OCI-LY7 (cell line): ENCODE measurements around the gene ERO1A. TPM values are rescaled to one million over a fixed set of nuclear protein-coding genes. Genes with fewer than 3 reads are reported as not detected.

Source experiments
- BruUV-seq: library from RNA; stranded (reverse); fragments of 400-500 nt; replicated peaks from 2 replicates; lab custom pipeline; 2021; lab: Mats Ljungman, UMichigan
- CTCF ChIA-PET: fragments of 300-600 bp; sonication (Branson Sonifier 250); formaldehyde crosslinking; loops from one replicate; lab custom pipeline; 2022; ENCODE audit warnings: antibody characterized with exemption; ENCODE audit not compliant: unreplicated experiment; lab: Charles Lee
- POLR2A ChIA-PET: fragments of 300-600 bp; sonication (Branson Sonifier 250); formaldehyde crosslinking; loops from one replicate; lab custom pipeline; 2022; ENCODE audit warnings: antibody characterized with exemption; lab: Charles Lee
- DNase-seq: peaks from one replicate; pipeline ENCODE4 v3.0.0-alpha.2; 2015; ENCODE audit warnings: low spot score
- H2AFZ ChIP-seq: fragments of 200-600 bp; sonication (generic), shearing (Covaris generic); 2 replicates; pipeline ENCODE4 v1.6.1; 2014; ENCODE audit warnings: mild to moderate bottlenecking, antibody characterized with exemption, low read length, moderate library complexity
- H3K27ac ChIP-seq: fragments of 200-600 bp; sonication (generic); 2 replicates; pipeline ENCODE4 v1.5.1; 2014; ENCODE audit warnings: mixed run types, low read depth, mild to moderate bottlenecking, moderate library complexity, low read length, inconsistent platforms; ENCODE audit not compliant: poor library complexity, severe bottlenecking
- H3K36me3 ChIP-seq: fragments of 200-600 bp; sonication (generic); 2 replicates; pipeline ENCODE4 v1.6.1; 2014; ENCODE audit warnings: mild to moderate bottlenecking, antibody characterized with exemption, low read length, moderate library complexity, mixed read lengths; ENCODE audit not compliant: insufficient read depth
- H3K4me1 ChIP-seq: fragments of 200-600 bp; sonication (generic); 2 replicates; pipeline ENCODE4 v1.5.1; 2014; ENCODE audit warnings: mild to moderate bottlenecking, low read length; ENCODE audit not compliant: insufficient read depth, poor library complexity, severe bottlenecking
- H3K4me2 ChIP-seq: fragments of 200-600 bp; sonication (generic); 2 replicates; pipeline ENCODE4 v1.6.1; 2014; ENCODE audit warnings: mild to moderate bottlenecking, low read length
- H3K4me3 ChIP-seq: fragments of 200-600 bp; sonication (generic); 2 replicates; pipeline ENCODE4 v1.5.1; 2014; ENCODE audit warnings: mild to moderate bottlenecking, low read depth, low read length; ENCODE audit not compliant: poor library complexity, severe bottlenecking
- H3K79me2 ChIP-seq: fragments of 200-600 bp; sonication (generic); 2 replicates; pipeline ENCODE4 v1.6.1; 2016; ENCODE audit warnings: low read depth, mild to moderate bottlenecking, low read length, moderate library complexity, mixed read lengths; ENCODE audit not compliant: insufficient read depth
- H3K9me2 ChIP-seq: fragments of 200-600 bp; sonication (generic); 2 replicates; pipeline ENCODE4 v1.6.1; 2016; ENCODE audit warnings: mild to moderate bottlenecking, low read length, mixed read lengths; ENCODE audit not compliant: insufficient read depth
- H3K9me3 ChIP-seq: fragments of 200-600 bp; sonication (generic); 2 replicates; pipeline ENCODE4 v1.6.1; 2014; ENCODE audit warnings: mild to moderate bottlenecking, mixed run types, low read length, mixed read lengths
- H4K20me1 ChIP-seq: fragments of 200-600 bp; sonication (generic); 2 replicates; pipeline ENCODE4 v1.6.1; 2014; ENCODE audit warnings: mild to moderate bottlenecking, antibody characterized with exemption, low read length, moderate library complexity, mixed read lengths; ENCODE audit not compliant: insufficient read depth
- CTCF ChIP-seq: fragments of 200-600 bp; sonication (generic); conservative IDR thresholded peaks from 2 replicates; pipeline ENCODE4 v1.5.1; 2014; ENCODE audit warnings: mild to moderate bottlenecking, antibody characterized with exemption, low read length, moderate library complexity, mixed read lengths
- EZH2phosphoT487 ChIP-seq: fragments of 200-600 bp; sonication (generic); IDR thresholded peaks from 2 replicates; pipeline ENCODE4 v1.6.1; 2018; ENCODE audit warnings: low read depth, borderline replicate concordance, mild to moderate bottlenecking, mixed run types, antibody characterized with exemption, low read length, moderate library complexity, mixed read lengths
- intact Hi-C: fragments of 100-400 bp; cut with micrococcal nuclease; formaldehyde crosslinking; loops from one replicate; pipeline ENCODE4 v1.10.0; 2022; ENCODE audit not compliant: unreplicated experiment
- total RNA-seq, 2 experiments: library from RNA; depleted of rRNA in 1 of 2; stranded (reverse); fragments of >200 nt in 1 of 2; shearing (Covaris generic) in 1 of 2; gene quantifications; 2 replicates each; pipeline ENCODE4 v1.2.3, GENCODE V29; 2014 to 2022

Gene ERO1A
- total RNA-seq, 2 experiments from 2014 or later = 35.2 to 71.5 TPM

GRCh38 chr14:52690983-52691760, 4.2 kb downstream of the ERO1A start:
- no peak overlapping the region for H3K4me3 ChIP-seq
- TF ChIP-seq CTCF = no peak
- no peak for TF ChIP-seq EZH2phosphoT487
- H3K9me3 ChIP-seq = no peaks in the 10 kb centered on the region
- peaks cover 18% of the 10 kb centered on the region for H3K36me3 ChIP-seq
- intact Hi-C loops = no loop called here
- ChIA-PET POLR2A (interaction anchor here (0.6 to 1.1 kb wide), 4 partner anchors 17 to 99 kb away, joined by 3 read pairs; no protein-coding TSS in a partner anchor), CTCF (no interaction called here)
- peaks cover 90% of the 10 kb centered on the region for H3K79me2 ChIP-seq
- no peak overlapping the region for H2AFZ ChIP-seq
- H3K4me2 ChIP-seq = peak overlapping the region; percentile 89; the same call in 1 of the 2 replicates
- H3K9me2 ChIP-seq = no peaks in the 10 kb centered on the region
- no peak overlapping the region for H3K27ac ChIP-seq
- DNase-seq = no peak
- peaks cover 38% of the 10 kb centered on the region for H4K20me1 ChIP-seq
- H3K4me1 ChIP-seq = peaks cover 26% of the 10 kb centered on the region
- BruUV-seq = no TSS peak

GRCh38 chr14:52686176-52686575, 9.2 kb downstream of the ERO1A start:
- H3K4me3 ChIP-seq = no peak overlapping the region
- H2AFZ ChIP-seq = no peak overlapping the region
- ChIA-PET CTCF (no interaction called here), POLR2A (interaction anchor here (1.1 to 2.6 kb wide), 2 partner anchors 12 to 16 kb away, joined by 3 to 11 read pairs; no protein-coding TSS in a partner anchor)
- intact Hi-C loops = no loop called here
- BruUV-seq = no TSS peak
- peaks cover 8% of the 10 kb centered on the region for H3K4me1 ChIP-seq
- DNase-seq = no peak
- H4K20me1 ChIP-seq = peaks cover 30% of the 10 kb centered on the region
- no peak overlapping the region for H3K27ac ChIP-seq
- TF ChIP-seq CTCF (no peak), EZH2phosphoT487 (no peak)
- H3K9me3 ChIP-seq = no peaks in the 10 kb centered on the region
- H3K36me3 ChIP-seq = peaks cover 22% of the 10 kb centered on the region
- H3K79me2 ChIP-seq = peaks cover 83% of the 10 kb centered on the region
- no peak overlapping the region for H3K4me2 ChIP-seq
- no peaks in the 10 kb centered on the region for H3K9me2 ChIP-seq

- BruUV-seq = no TSS peak
- Histone ChIP-seq H3K4me2 (no peak overlapping the region), H4K20me1 (peaks cover 19% of the 10 kb centered on the region), H3K27ac (no peak overlapping the region), H3K36me3 (peaks cover 20% of the 10 kb centered on the region), H3K4me1 (peaks cover 8% of the 10 kb centered on the region), H3K79me2 (peaks cover 62% of the 10 kb centered on the region), H3K9me2 (no peaks in the 10 kb centered on the region), H2AFZ (no peak overlapping the region), H3K9me3 (no peaks in the 10 kb centered on the region), H3K4me3 (no peak overlapping the region)
- ChIA-PET POLR2A (interaction anchor here (0.6 to 2.6 kb wide), 4 partner anchors 8 to 24 kb away, joined by 3 to 11 read pairs (median 6); no protein-coding TSS in a partner anchor), CTCF (no interaction called here)
- TF ChIP-seq EZH2phosphoT487 (no peak), CTCF (no peak)
- intact Hi-C loops = no loop called here
- no peak for DNase-seq
Measured at GRCh38 chr14:52683985-52684520, 11.3 kb downstream of the ERO1A start.
